GM21723 (cell line): ENCODE data around the gene DLX3.

ENCODE experiments used
- ATAC-seq: cut with Tn5 transposase; IDR thresholded peaks from one replicate; pipeline ENCODE4 v1.9.1; 2021; ENCODE audit warnings: mild to moderate bottlenecking, moderate library complexity; ENCODE audit not compliant: unreplicated experiment

Gene DLX3

DNA sequence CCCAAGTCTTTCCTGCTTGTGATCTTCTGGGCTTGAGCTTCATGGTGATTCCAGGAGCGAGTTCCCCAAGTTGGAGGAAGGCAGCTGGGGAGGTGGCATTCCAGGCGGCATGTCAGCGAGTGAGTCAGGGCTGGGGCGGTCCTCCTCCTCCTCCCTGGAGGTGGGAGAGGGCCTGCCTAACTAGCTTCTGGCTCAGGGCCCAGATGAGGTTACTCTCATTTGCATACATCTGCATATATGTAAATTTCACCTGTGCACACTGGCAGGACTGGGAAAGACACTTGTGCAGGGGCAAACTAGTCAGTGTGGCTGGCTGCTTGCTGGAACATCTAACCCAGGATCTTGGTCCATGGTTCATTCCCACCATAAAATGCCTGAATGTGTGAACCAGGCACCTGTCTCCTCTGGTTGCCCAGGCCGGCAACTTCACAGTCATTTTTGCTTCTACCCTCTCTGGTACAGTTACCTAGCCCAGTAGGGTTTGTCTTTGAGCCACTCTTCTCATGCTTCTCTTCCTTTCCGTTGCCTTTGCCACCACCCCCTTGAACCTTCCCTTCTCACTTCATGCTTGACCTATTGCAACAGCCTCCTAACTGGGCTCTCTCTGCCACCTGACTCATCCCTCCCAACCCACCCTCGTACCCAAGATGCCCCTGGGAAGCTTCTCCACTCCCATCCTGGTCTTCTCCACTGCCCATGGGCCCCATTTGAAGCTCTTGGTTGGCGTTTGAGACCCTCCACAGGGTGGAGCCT, 35.7 kb downstream of the DLX3 start:
- no peak for ATAC-seq

DNA sequence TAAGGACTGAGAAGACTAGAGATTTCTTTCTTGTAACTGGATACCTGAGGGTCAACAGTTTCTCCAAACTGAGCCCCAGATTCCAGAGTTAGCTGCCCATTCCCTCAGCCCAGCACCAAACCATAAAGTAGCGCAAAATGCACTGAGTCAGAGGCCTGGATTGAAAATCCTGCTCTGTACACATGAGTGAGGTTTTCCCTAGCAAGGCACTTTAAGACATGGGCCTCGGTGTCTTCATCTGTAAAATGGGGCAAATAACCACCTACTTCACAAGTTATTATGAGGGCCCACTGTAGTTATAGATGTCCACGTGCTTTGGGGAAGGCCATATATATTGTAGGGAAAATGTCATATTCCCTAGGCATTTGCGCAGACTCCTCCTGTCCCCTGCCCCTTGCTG, 36.3 kb downstream of the DLX3 start:
- no peak for ATAC-seq

DNA sequence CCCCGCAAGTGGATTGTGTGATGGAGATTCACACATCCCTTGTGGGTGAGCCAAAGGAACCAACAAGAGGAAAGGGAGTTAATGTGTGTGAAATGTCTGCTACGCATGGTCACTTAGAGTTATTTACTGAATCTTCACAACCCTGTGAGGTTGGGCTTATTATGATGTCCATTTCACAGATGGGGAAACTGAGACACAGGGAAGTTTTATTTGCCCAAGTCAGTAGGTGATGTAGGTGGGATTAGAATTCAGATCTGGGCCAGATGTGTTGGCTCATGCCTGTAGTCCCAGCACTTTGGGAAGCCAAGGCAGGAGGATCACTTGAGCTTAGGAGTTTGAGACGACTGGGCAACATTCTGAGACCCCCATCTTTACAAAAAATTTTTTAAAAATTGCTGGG, 37.7 kb downstream of the DLX3 start:
- no peak for ATAC-seq

DNA sequence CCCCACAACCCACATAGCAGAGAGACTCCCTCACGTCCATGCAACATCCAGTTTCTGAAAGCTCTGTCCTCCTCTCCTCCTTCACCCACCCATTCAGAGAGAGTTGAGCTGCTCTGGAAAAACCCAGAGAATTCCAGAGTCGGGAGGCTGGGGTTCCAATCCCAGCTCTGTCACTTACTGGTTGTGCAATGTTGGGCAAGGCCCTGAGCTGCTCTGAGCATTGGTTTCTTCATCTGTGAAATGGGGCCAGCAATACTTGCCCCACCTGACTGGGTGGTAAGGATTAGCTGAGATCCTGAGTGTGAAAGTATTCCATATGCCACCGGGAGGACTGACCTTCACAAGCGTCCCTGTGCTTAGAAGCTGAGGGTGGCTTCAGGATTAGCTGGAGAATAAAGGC, 38.2 kb downstream of the DLX3 start:
- ATAC-seq: no peak

DNA sequence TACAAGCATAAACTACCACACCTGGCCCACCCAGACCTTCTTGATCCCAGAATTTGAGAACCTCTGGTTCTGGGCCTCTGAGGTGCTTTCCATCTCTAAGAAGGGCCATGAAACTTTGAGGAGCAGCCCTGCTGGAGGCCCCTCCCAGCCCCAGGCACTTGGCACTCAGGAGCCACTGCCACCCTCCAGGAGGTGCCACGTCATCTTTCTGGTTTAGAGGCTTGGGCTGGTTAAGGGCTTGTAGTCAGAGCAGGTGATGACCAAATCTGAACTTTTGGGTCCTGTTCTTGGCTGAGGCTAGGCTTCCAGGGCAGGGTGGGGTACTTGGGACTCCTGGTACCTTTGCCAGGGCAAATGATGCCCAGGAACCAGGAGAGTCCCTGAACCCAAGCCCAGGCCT, 39.9 kb downstream of the DLX3 start:
- ATAC-seq: no peak

DNA sequence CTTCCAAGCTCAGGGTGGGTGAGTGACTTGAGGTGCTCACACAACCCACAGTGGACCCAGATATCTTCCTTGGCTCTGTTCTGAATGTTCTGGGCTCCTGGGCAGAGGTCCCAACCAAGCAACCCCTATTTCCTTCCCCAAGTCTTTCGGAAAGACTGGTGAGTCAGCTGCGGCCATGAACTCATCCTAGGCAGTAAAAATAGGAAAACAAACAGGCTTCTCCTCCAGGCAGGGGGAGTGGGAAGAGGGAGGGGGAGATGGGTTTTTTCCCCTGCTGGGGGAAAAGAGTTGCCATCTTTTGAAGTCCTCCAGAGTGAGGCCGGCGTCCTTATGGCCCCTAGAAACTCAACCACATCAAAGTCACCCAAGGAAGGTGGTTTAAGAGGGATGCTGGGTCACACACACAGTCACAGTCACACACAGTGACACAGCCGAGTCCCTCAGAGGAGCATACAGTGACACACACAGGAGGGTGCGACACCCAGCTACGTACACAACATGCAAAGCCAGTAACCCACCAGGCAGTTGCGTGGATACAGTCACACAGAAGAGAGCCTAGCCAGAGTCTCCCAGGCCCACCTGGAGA, 42.0 kb downstream of the DLX3 start:
- ATAC-seq: no peak

DNA sequence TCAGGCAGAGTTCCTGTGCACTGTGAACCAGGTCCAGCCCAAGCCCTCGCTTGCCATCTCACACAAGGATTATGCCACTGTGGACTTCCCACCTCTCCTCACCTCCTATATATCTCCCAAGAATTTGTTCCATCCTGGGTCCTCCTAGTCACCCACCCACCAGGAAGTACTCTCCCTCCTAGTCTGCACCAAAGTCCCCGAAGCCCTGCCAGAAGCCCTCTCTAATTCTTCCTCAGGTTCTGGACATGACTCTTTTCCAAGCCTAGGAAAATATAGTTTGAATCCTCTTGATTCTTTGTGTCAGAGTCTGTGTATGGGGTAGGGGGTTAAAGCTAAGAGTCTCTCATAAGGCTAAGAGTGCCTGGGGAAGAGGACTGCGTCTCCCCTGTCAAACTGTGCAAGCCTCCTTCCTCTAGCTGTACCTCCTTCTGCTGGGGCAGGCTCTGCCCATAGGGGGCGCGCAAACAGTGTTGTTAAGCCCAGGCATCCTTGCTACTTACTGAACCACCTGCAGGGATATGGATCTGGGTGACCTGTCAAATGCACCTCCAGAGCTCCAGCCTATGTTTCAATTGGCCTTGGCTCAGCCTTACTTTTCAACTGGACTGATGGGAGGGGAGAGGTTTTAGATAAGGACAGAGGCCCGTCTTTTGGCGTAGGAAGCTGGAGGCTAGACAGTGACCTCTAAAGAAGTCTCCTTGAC, 42.7 kb downstream of the DLX3 start:
- no peak for ATAC-seq

DNA sequence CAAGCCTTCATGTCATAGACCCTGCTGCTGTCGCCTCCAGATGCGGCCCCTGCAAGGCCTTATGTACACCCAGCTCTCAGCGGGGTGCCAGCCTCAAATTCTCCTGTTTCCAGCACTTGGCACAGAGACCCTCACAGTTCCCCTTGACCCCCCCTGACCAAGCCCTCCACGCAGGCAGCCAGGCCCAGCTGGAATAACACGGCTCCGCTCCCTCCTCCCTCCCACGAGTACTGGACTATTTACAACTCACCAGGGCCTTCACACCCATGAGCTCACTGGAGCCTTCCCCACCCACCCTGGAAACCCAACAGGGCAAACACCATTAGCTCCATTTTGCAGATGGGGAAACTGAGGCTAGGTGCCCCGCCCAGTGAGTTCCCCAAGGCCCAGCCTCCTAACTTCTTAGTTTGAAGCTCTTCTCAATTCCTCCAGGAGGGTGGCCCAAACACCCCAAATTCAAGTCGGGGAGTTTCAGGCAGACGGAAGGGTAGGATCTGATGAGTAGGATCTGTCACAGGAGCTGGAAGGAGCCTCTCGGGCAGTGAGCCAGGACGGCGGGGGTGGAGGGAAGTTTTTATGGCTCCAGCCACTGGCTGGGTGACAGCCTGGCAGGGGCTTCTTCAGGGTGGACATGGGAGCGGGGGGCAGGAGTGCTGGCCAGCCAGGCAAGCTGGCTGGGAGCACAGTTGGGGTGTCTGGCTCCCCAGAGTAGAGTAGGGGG, 43.5 kb downstream of the DLX3 start:
- ATAC-seq: no peak

DNA sequence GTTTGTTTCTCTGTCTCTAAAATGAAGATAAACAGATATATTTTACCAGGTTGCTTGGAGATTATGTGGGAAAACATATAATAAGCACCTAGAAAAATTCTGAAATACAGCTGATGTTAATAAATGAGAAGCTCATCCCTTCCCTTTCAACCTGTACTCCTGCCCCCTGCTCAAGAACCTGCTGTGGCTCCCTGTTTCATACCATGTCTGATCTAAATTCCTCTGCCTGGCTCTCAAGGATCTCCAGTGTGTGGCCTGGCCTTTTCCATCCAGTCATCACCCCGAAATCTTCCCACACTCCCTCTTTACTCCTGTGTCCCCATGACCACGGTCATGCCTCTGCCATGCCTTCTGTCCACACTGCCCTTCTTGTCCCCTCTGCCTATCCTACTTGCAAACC, 45.4 kb downstream of the DLX3 start:
- no peak for ATAC-seq

DNA sequence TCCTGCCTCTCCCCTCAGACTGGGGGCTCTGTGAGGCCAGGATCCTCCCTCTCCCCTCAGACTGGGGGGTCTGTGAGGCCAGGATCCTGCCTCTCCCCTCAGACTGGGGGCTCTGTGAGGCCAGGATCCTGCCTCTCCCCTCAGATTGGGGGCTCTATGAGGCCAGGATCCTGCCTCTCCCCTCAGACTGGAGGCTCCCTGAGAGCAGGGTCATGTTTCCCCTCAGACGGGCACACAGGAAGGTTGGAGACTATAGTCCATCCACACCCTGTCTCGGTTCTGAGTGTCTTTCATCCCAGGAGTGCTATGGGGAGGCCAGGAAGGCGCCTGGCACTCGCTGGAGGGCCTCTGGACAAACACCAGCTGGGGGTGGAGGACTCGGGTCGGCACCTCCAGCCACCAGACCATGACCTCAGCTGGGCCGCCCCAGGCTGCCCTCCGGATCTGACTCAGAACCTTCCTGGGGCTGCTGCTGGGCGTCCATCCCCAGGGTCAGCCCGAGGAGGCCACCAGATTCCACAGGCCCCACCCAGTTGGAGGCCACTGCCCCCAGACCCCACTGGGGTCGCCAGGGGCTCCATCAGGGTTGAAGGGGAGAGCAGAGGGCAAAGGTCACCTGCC, 48.0 kb downstream of the DLX3 start:
- no peak for ATAC-seq

DNA sequence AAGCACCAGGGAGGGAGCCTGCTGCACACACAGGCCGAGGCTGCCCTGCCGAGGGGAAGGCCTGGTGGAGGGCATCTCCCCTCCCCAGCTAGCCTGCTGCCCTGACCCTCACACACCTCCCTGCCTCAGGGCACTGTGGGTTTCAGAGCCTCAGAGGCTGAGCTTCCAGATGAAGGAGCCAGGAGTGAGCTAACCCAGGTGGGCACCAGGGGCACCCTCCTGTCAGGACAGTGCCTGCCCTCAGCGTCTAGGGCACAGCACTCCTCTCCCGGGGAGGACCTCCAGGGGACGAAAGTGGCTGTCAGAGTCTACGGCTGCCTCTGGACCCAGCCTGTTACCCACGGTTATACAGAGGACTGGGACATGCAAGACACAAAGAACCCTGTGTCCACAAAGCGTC, 48.8 kb downstream of the DLX3 start:
- no peak for ATAC-seq

DNA sequence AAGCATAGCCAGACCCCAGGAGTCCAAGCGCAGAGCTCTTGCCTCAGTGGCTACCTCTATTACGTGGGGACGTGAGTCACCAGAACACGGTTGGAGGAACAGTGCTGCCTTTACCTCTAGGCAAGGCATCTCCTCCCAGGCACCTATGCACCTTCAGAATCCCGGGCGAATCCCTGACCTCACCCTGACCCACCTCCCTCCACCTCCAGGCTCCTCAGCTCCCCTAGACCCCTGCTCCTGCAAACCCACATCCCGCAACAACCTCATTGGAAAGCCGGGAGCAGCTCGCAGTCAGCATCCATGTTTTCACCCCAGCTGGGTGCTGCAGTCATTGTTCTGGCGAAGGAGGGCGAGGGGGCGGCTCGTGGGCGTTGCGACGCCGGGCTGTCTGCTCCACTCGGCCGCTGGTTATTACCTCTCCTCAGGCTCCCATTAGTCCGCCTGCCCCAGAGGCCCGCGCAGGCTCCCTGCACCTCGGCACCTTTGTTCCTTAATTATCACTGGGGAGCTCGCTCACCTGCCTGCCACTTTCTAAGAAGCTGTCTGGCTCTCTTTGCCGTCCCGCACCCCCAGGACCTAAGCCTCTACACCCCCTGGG, 50.7 kb downstream of the DLX3 start:
- no peak for ATAC-seq

DNA sequence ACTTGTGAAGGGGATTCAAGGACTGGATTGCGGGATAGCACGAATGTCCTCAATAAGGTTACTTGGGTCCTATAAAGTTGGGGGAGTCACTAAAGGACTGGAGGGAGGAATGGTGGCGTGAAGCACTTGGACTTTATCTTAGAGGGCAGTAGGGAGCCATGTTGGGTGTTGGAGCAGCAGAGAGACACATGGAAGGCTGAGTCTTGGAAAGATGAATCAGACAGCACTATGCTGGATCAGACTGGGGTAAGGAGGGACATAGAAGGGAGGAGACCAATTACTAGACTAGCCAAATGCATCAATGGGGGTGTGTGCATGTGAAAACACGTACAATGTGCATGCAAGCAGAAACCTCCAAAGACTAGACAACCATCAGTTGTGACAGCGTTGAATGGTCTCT, 52.1 kb downstream of the DLX3 start:
- ATAC-seq: no peak

DNA sequence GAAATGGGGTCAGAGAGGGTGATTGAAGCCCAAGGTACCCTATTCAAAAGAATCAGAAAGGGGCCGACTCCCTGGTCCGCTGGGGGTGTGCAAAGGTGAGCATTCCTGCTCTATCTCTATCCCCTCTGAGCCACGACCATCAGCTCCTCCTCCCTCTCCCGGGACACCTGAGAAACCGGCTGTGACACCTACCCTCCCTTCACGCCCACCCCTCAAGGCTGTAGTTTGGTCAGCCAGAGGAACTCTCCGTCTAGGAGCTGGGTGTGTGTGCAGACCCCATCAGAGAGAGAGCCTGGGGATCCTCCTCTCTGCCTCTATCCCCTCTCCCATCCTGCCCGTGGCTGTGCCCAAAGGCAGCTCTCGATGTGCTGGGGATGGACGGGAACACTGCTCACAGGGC, 53.6 kb downstream of the DLX3 start:
- ATAC-seq: no peak
